ENCODE data around the gene SH3RF1. TPM values are rescaled to one million over a fixed set of nuclear protein-coding genes. Genes with fewer than 3 reads are reported as not detected.

Gene SH3RF1
- total and polyA plus RNA-seq, 2 of the 8 experiments (the other 6 are each of a cell fraction or from before 2014, with no cell fraction given): 6.9 to 15.1 TPM

- TF ChIP-seq CHD7 (IDR thresholded peaks at IDR 0.05; ENCODE audit: insufficient replicate concordance, low read length): no peak
- no peak for TF ChIP-seq FOSL1 (IDR thresholded peaks at IDR 0.05; ENCODE audit: insufficient read depth, low read depth, low read length)
- no peak for TF ChIP-seq KDM5A (IDR thresholded peaks at IDR 0.05; ENCODE audit: low read length)
- no peak for TF ChIP-seq EP300 (IDR thresholded peaks at IDR 0.05; ENCODE audit: borderline replicate concordance in 1 of 2, low read depth in 2 of 2, low read length in 2 of 2)
- TF ChIP-seq KDM1A (IDR thresholded peaks at IDR 0.05; ENCODE audit: borderline replicate concordance, low read length): no peak
- TF ChIP-seq MAFK (IDR thresholded peaks at IDR 0.05; ENCODE audit: low read depth, low read length): no peak
- no peak for TF ChIP-seq POU5F1 (IDR thresholded peaks at IDR 0.05; ENCODE audit: low read depth, low read length)
- no peak for TF ChIP-seq TBP (IDR thresholded peaks at IDR 0.05; ENCODE audit: low read depth, low read length)
- no peak for TF ChIP-seq NANOG (IDR thresholded peaks at IDR 0.05; ENCODE audit: insufficient read depth, low read depth, low read length, poor library complexity, severe bottlenecking)
- TF ChIP-seq JUND (IDR thresholded peaks at IDR 0.05; ENCODE audit: low read length): no peak
- TF ChIP-seq CTBP2 (IDR thresholded peaks at IDR 0.05; ENCODE audit: borderline replicate concordance, insufficient read depth, insufficient read length, low read length): no peak
- no peak for TF ChIP-seq KDM4A (IDR thresholded peaks at IDR 0.05; ENCODE audit: low read depth, low read length, severe bottlenecking)
Observed at GRCh38 chr4:169119536-169119935, 151.2 kb downstream of the SH3RF1 start (continued).
